Left lung (tissue), 10 donors: ENCODE results near the gene SERPINB3. TPM values are rescaled to one million over a fixed set of nuclear protein-coding genes. Genes with fewer than 3 reads are reported as not detected.
A peak's percentile ranks its signal among the peaks of the same experiment; 100 is the strongest.

Experiments
- ATAC-seq: fragments of 200-7000 bp; cut with Tn5 transposase; one replicate; pipeline ENCODE4 v1.9.1; 2020; ENCODE audit warnings: moderate library complexity
- DNase-seq, 4 donors: peaks; one replicate each; pipeline ENCODE4 v3.0.0-alpha.2; 2013 to 2020
- H3K27ac ChIP-seq, 2 donors: fragments of 200-600 bp; sonication (generic) in 1 of 2; one replicate each; pipeline versions ENCODE4 v1.5.0 to v1.8.0; 2020 to 2021
- H3K27me3 ChIP-seq, 2 donors: fragments of 200-600 bp; sonication (generic) in 1 of 2; one replicate each; pipeline versions ENCODE4 v1.5.0 to v1.8.0; 2020 to 2021
- H3K36me3 ChIP-seq, 2 donors: fragments of 200-600 bp; sonication (generic) in 1 of 2; one replicate each; pipeline versions ENCODE4 v1.5.0 to v1.8.0; 2020 to 2021
- H3K4me1 ChIP-seq, 2 donors: fragments of 200-600 bp; one replicate each; pipeline ENCODE4 v1.8.0; 2021
- H3K4me3 ChIP-seq, 2 donors: fragments of 200-600 bp; sonication (generic) in 1 of 2; one replicate each; pipeline versions ENCODE4 v1.5.0 to v1.8.0; 2020 to 2021; ENCODE audit warnings: mild to moderate bottlenecking in 1 of 2
- H3K9me3 ChIP-seq, 2 donors: fragments of 200-600 bp; sonication (generic) in 1 of 2; one replicate each; pipeline versions ENCODE4 v1.5.0 to v1.8.0; 2020 to 2021
- CTCF ChIP-seq, 2 donors: fragments of 200-600 bp; sonication (generic) in 1 of 2; IDR thresholded peaks; one replicate each; pipeline versions ENCODE4 v1.5.0 to v1.8.0; 2021; ENCODE audit warnings: antibody characterized with exemption in 2 of 2
- intact Hi-C, 2 donors: fragments of 100-400 bp; cut with DNase I; formaldehyde crosslinking; loops; one replicate each; pipeline versions ENCODE4 v1.11.2 to v1.14.2; 2022
- polyA plus RNA-seq, 6 donors: library from polyadenylated mRNA; unstranded; fragments of 120-200 nt; gene quantifications; one replicate each; pipeline ENCODE4 v1.2.1, GENCODE V29; 2013; ENCODE audit not compliant: insufficient read length in 6 of 6
- total RNA-seq, 2 donors: library from RNA; stranded (reverse); fragmentation: NEBNext Ultra II Directional; extraction: Animal tissue kit (Norgen Biotek cat#: 25700); gene quantifications; one replicate each; pipeline ENCODE4 v1.2.1, GENCODE V29; 2021
- donor health status: DM: no; HTN: yes; CAD: no.
- donor health status: DM: no; HTN: no; CAD: no.

Gene SERPINB3
- total and polyA plus RNA-seq, 8 donors: not detected

GRCh38 chr18:63684718-63685117 lies 23.0 kb upstream of the SERPINB3 start:
- no peak for TF ChIP-seq CTCF (IDR thresholded peaks at IDR 0.05)
- no peak for DNase-seq
- no peak for ATAC-seq
- H3K9me3 ChIP-seq: no peaks in the 10 kb centered on the region
- no peaks in the 10 kb centered on the region for H3K27me3 ChIP-seq
- no peak overlapping the region for H3K27ac ChIP-seq
- H3K4me1 ChIP-seq: no peaks in the 10 kb centered on the region
- intact Hi-C loops: no loop called here
- no peak overlapping the region for H3K4me3 ChIP-seq
- no peaks in the 10 kb centered on the region for H3K36me3 ChIP-seq

GRCh38 chr18:63683890-63684289 lies 22.2 kb upstream of the SERPINB3 start:
- DNase-seq (no peak), ATAC-seq (no peak)
- intact Hi-C loops: no loop called here
- Histone ChIP-seq H3K36me3 (no peaks in the 10 kb centered on the region), H3K27me3 (no peaks in the 10 kb centered on the region), H3K9me3 (no peaks in the 10 kb centered on the region), H3K27ac (no peak overlapping the region), H3K4me3 (no peak overlapping the region), H3K4me1 (no peaks in the 10 kb centered on the region)
- TF ChIP-seq CTCF (IDR thresholded peaks at IDR 0.05): no peak

GRCh38 chr18:63683152-63683551 lies 21.5 kb upstream of the SERPINB3 start:
- ATAC-seq (peak; percentile 98), DNase-seq (peak in 1 of 4 donors; percentile 18)
- H3K36me3 ChIP-seq: no peaks in the 10 kb centered on the region
- no peak overlapping the region for H3K27ac ChIP-seq
- H3K27me3 ChIP-seq: no peaks in the 10 kb centered on the region
- no peaks in the 10 kb centered on the region for H3K4me1 ChIP-seq
- no peaks in the 10 kb centered on the region for H3K9me3 ChIP-seq
- H3K4me3 ChIP-seq: no peak overlapping the region
- no peak for TF ChIP-seq CTCF (IDR thresholded peaks at IDR 0.05)
- intact Hi-C loops: no loop called here

- no peak for ATAC-seq
- no peak for TF ChIP-seq CTCF (IDR thresholded peaks at IDR 0.05)
Observed at GRCh38 chr18:63681449-63682340, 20.0 kb upstream of the SERPINB3 start.

GRCh38 chr18:63679820-63680606 lies 18.3 kb upstream of the SERPINB3 start:
- no peak for ATAC-seq

More at GRCh38 chr18:63681449-63682340, 20.0 kb upstream of the SERPINB3 start:
- H3K27me3 ChIP-seq: no peaks in the 10 kb centered on the region
- intact Hi-C loops: no loop called here
- H3K9me3 ChIP-seq: no peaks in the 10 kb centered on the region
- no peak overlapping the region for H3K27ac ChIP-seq
- H3K36me3 ChIP-seq: no peaks in the 10 kb centered on the region
- no peak overlapping the region for H3K4me3 ChIP-seq
- DNase-seq: no peak
- no peaks in the 10 kb centered on the region for H3K4me1 ChIP-seq

More at GRCh38 chr18:63679820-63680606, 18.3 kb upstream of the SERPINB3 start:
- intact Hi-C loops: no loop called here
- no peaks in the 10 kb centered on the region for H3K36me3 ChIP-seq
- no peaks in the 10 kb centered on the region for H3K27me3 ChIP-seq
- no peaks in the 10 kb centered on the region for H3K9me3 ChIP-seq
- no peak overlapping the region for H3K4me3 ChIP-seq
- H3K27ac ChIP-seq: no peak overlapping the region
- no peak for DNase-seq
- H3K4me1 ChIP-seq: no peaks in the 10 kb centered on the region
- TF ChIP-seq CTCF (IDR thresholded peaks at IDR 0.05): no peak
